GM23338 (cell line): ENCODE measurements around the gene BABAM1. TPM values are rescaled to one million over a fixed set of nuclear protein-coding genes. Genes with fewer than 3 reads are reported as not detected.

ENCODE experiments used
- ATAC-seq: fragments of 200-7000 bp; cut with Tn5 transposase; 3 replicates; pipeline ENCODE4 v1.9.1; 2020
- DNase-seq: peaks from one replicate; pipeline ENCODE4 v3.0.0-alpha.2; 2015; ENCODE audit warnings: low spot score
- H2AFZ ChIP-seq: fragments of 200-600 bp; sonication (generic); 2 replicates; pipeline ENCODE4 v1.8.0; 2016; ENCODE audit warnings: antibody characterized with exemption, mild to moderate bottlenecking, moderate library complexity
- H3F3A ChIP-seq: fragments of 200-600 bp; sonication (generic); replicated peaks from 2 replicates; pipeline ENCODE4 v1.8.0; 2017; ENCODE audit warnings: antibody characterized with exemption, mixed run types, low read depth
- H3K27ac ChIP-seq: fragments of 200-600 bp; sonication (generic); 2 replicates; pipeline ENCODE4 v1.6.1; 2016; ENCODE audit warnings: low read depth
- H3K27me3 ChIP-seq: fragments of 200-600 bp; sonication (generic); 2 replicates; pipeline ENCODE4 v1.8.0; 2016; ENCODE audit warnings: mild to moderate bottlenecking, mixed run types, moderate library complexity; ENCODE audit not compliant: insufficient read depth
- H3K36me3 ChIP-seq: fragments of 200-600 bp; sonication (generic); 2 replicates; pipeline ENCODE4 v1.8.0; 2016; ENCODE audit warnings: mild to moderate bottlenecking; ENCODE audit not compliant: insufficient read depth
- H3K4me1 ChIP-seq: fragments of 200-600 bp; sonication (generic); 2 replicates; pipeline ENCODE4 v1.8.0; 2016; ENCODE audit warnings: mild to moderate bottlenecking, moderate library complexity; ENCODE audit not compliant: insufficient read depth
- H3K4me2 ChIP-seq: fragments of 200-600 bp; sonication (generic); 2 replicates; pipeline ENCODE4 v1.7.1; 2017; ENCODE audit warnings: mixed run types
- H3K4me3 ChIP-seq: fragments of 200-600 bp; sonication (generic); 2 replicates; pipeline ENCODE4 v1.6.1; 2016; ENCODE audit warnings: mixed run types
- H3K79me2 ChIP-seq: fragments of 200-600 bp; sonication (generic); replicated peaks from 2 replicates; pipeline ENCODE4 v1.8.0; 2017; ENCODE audit warnings: mild to moderate bottlenecking; ENCODE audit not compliant: insufficient read depth
- H3K9me2 ChIP-seq: fragments of 200-600 bp; sonication (generic); 2 replicates; pipeline ENCODE4 v1.8.0; 2017; ENCODE audit not compliant: insufficient read depth
- H4K20me1 ChIP-seq: fragments of 200-600 bp; sonication (generic); replicated peaks from 2 replicates; pipeline ENCODE4 v1.8.0; 2017; ENCODE audit warnings: mild to moderate bottlenecking; ENCODE audit not compliant: insufficient read depth
- H3K27ac Mint-ChIP-seq: 2 replicates; pipeline ENCODE4 v1.8.0; 2020; ENCODE audit warnings: inconsistent platforms, mild to moderate bottlenecking, moderate library complexity, mixed read lengths
- H3K27me3 Mint-ChIP-seq: 3 replicates; pipeline ENCODE4 v1.8.0; 2022; ENCODE audit warnings: low read depth, mild to moderate bottlenecking, moderate library complexity, mixed read lengths, inconsistent platforms; ENCODE audit not compliant: insufficient read depth, poor library complexity
- H3K36me3 Mint-ChIP-seq: 3 replicates; pipeline ENCODE4 v1.8.0; 2021; ENCODE audit warnings: low read depth, mild to moderate bottlenecking, inconsistent platforms, moderate library complexity, mixed read lengths
- H3K4me1 Mint-ChIP-seq: 3 replicates; pipeline ENCODE4 v1.8.0; 2020; ENCODE audit warnings: mild to moderate bottlenecking, inconsistent platforms, mixed read lengths
- H3K4me3 Mint-ChIP-seq: 3 replicates; pipeline ENCODE4 v1.8.0; 2021; ENCODE audit warnings: moderate library complexity, mild to moderate bottlenecking, inconsistent platforms, mixed read lengths
- H3K9me3 Mint-ChIP-seq: 3 replicates; pipeline ENCODE4 v1.8.0; 2020; ENCODE audit warnings: moderate library complexity, mild to moderate bottlenecking, inconsistent platforms, mixed read lengths
- CTCF ChIP-seq, 2 experiments: fragments of 200-600 bp in 1 of 2; sonication (generic) in 1 of 2; conservative IDR thresholded peaks; 2 replicates each; pipeline versions ENCODE4 v1.5.1 to v1.6.1; 2016 to 2017; ENCODE audit warnings: antibody characterized with exemption in 2 of 2, low read depth in 2 of 2, mild to moderate bottlenecking in 2 of 2, moderate library complexity in 1 of 2
- ETS1 ChIP-seq: IDR thresholded peaks from 2 replicates; pipeline ENCODE4 v1.6.1; 2016; ENCODE audit warnings: antibody characterized with exemption
- EZH2phosphoT487 ChIP-seq: fragments of 200-600 bp; sonication (generic); IDR thresholded peaks from one replicate; pipeline ENCODE4 v1.8.1; 2018; ENCODE audit warnings: antibody characterized with exemption; ENCODE audit not compliant: unreplicated experiment
- JUNB ChIP-seq: IDR thresholded peaks from one replicate; pipeline ENCODE4 v1.6.1; 2016; ENCODE audit warnings: antibody characterized with exemption; ENCODE audit not compliant: unreplicated experiment
- NANOG ChIP-seq: IDR thresholded peaks from 2 replicates; pipeline ENCODE4 v1.6.1; 2016; ENCODE audit warnings: antibody characterized with exemption, borderline replicate concordance
- POLR2AphosphoS5 ChIP-seq: IDR thresholded peaks from 2 replicates; pipeline ENCODE4 v1.6.1; 2016; ENCODE audit warnings: antibody characterized with exemption, low read depth
- REST ChIP-seq: IDR thresholded peaks from one replicate; pipeline ENCODE4 v1.6.1; 2018; ENCODE audit warnings: antibody characterized with exemption; ENCODE audit not compliant: unreplicated experiment
- ZNF114 ChIP-seq: fragments of 250-450 bp; sonication (Bioruptor Pico); IDR thresholded peaks from 2 replicates; pipeline ENCODE4 v1.5.0; 2020; ENCODE audit warnings: mild to moderate bottlenecking, moderate library complexity
- ZNF462 ChIP-seq: fragments of 250-450 bp; sonication (Bioruptor Pico); IDR thresholded peaks from 2 replicates; pipeline ENCODE4 v1.5.0; 2020; ENCODE audit warnings: mild to moderate bottlenecking, moderate library complexity
- polyA plus RNA-seq: library from polyadenylated mRNA; unstranded; fragments of >200 nt; fragmentation: Nextera tagmentation; extraction: Ambion mirVana; gene quantifications from 2 replicates; pipeline ENCODE4 v1.2.1, GENCODE V29; 2016
- total RNA-seq: library from RNA; depleted of rRNA; stranded (reverse); fragments of >200 nt; shearing (Covaris generic); gene quantifications from 2 replicates; pipeline ENCODE4 v1.2.3, GENCODE V29; 2014

BABAM1 gene
- total and polyA plus RNA-seq, 2 experiments from 2014 or later = 78.1 to 95.0 TPM

- TF ChIP-seq REST (no peak), ZNF114 (no peak), EZH2phosphoT487 (no peak), JUNB (no peak)
Measured at GRCh38 chr19:17285415-17286135, 18.3 kb downstream of the BABAM1 start (continued).

- Histone ChIP-seq H3K9me2 (no peaks in the 10 kb centered on the region), H3K36me3 (no peaks in the 10 kb centered on the region), H3F3A (peaks cover 20% of the 10 kb centered on the region), H3K4me3 (no peak overlapping the region), H4K20me1 (peaks cover 4% of the 10 kb centered on the region; the same call in 1 of the 2 replicates), H3K27ac (no peak overlapping the region), H2AFZ (no peak overlapping the region), H3K4me2 (no peak overlapping the region), H3K79me2 (no peaks in the 10 kb centered on the region), H3K4me1 (no peaks in the 10 kb centered on the region), H3K27me3 (peaks cover 6% of the 10 kb centered on the region; the same call in 1 of the 2 replicates)
- ATAC-seq = no peak
- Mint-ChIP-seq H3K27ac (no peak overlapping the region), H3K4me3 (no peak overlapping the region), H3K27me3 (peaks cover 9% of the 10 kb centered on the region), H3K36me3 (peaks cover 25% of the 10 kb centered on the region), H3K4me1 (peaks cover 2% of the 10 kb centered on the region), H3K9me3 (no peaks in the 10 kb centered on the region)
- DNase-seq = no peak
- TF ChIP-seq EZH2phosphoT487 (no peak), ZNF462 (CRISPR knock-in tag) (no peak), NANOG (no peak), ETS1 (no peak), CTCF (conservative IDR thresholded peaks at IDR 0.05; ENCODE audit: low read depth in 2 of 2) (no peak), POLR2AphosphoS5 (no peak), JUNB (no peak)
Measured at GRCh38 chr19:17286263-17286662, 19.0 kb downstream of the BABAM1 start.
